Measurements from ENCODE around the gene TIMMDC1.
"Not testable (repeated sequence)": the region's sequence is repeated elsewhere in the genome, so short reads cannot be mapped to it uniquely, and the experiment has no call there.

TIMMDC1 gene

DNA sequence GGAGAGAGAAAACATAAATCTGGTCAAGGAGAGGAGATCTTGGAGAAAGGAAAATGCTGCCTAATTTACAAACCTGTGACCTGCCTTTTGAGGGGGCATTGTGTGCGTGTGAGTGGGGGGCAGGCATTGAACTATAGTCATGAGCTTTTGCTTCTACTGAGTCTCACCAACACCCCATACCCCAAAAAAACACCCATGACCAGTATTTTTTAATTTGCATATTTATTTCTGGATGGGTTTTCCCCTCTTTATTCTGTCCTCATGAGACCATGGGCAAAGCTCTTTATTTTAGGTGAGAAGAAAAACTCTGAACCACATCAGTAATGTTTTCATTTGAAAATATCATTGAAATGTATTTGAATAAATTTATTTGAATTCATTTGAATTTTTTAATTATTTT lies 40.4 kb downstream of the TIMMDC1 start:
- Histone ChIP-seq H3K4me3 (ENCODE audit: low read depth, low read length) (no peak overlapping the region), H3K4me1 (ENCODE audit: control insufficient read depth, insufficient read depth, low read length) (no peaks in the 10 kb centered on the region), H3K9ac (ENCODE audit: low read depth, low read length) (no peak overlapping the region), H3K27ac (ENCODE audit: low read depth, low read length) (no peak overlapping the region), H3K36me3 (ENCODE audit: control insufficient read depth, insufficient read depth, low read length) (no peaks in the 10 kb centered on the region), H3K9me3 (ENCODE audit: control insufficient read depth, insufficient read depth, low read length) (no peaks in the 10 kb centered on the region), H3K27me3 (ENCODE audit: control insufficient read depth, insufficient read depth, low read length) (no peaks in the 10 kb centered on the region)

DNA sequence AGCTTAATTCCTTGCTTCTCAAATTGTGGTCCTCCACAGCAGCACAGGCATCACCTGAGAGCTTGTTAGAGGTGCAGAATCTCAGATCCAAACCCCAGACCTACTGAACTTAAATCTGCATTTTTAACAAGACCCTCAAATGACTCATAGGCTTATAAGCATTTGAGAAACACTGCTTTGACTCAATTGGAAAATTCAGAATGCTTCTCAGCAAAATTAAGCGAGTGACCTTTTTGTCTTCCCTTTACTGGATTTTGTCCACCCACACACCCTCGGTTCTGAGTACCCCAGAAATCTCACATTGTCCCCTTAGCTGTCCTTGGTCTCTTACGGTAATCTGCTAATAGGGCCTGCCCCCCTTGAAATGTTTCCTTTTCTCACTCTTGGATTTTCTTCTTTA lies 43.2 kb downstream of the TIMMDC1 start:
- H3K27me3 ChIP-seq (ENCODE audit: control insufficient read depth, insufficient read depth, low read length): no peaks in the 10 kb centered on the region

DNA sequence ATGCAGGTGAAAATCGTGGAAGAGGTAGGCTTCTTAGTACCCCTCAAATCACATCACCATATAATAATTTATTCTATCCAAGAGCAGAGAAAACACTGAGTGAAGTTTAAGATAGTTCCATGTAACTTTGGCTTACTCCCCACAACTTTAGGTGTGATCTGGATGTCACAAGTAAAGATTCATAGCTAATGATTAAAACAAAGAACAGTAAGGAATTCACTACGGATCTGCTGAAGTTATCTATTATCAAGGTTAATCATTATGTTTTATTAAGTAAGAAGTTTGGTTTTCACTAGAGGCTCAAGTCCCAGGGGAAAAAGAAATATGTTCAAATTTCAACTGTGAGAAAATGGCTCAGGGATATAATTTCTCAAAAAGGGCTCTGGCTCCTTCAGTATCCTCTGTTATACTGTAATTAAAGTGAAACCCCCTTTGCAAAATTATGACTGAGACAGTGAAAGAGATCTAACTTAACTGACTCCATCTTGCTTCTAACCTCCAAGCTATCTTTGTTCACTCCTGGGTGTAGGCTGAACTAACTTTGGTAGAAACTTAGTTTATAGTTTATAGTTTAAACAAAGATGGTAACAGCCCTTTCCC lies 43.9 kb downstream of the TIMMDC1 start:
- no peak overlapping the region for H3K4me3 ChIP-seq (ENCODE audit: low read depth, low read length)
- no peaks in the 10 kb centered on the region for H3K9me3 ChIP-seq (ENCODE audit: control insufficient read depth, insufficient read depth, low read length)
- no peak overlapping the region for H3K27ac ChIP-seq (ENCODE audit: low read depth, low read length)
- no peak overlapping the region for H3K9ac ChIP-seq (ENCODE audit: low read depth, low read length)
- H3K4me1 ChIP-seq (ENCODE audit: control insufficient read depth, insufficient read depth, low read length): no peaks in the 10 kb centered on the region
- H3K36me3 ChIP-seq (ENCODE audit: control insufficient read depth, insufficient read depth, low read length): no peaks in the 10 kb centered on the region
- H3K27me3 ChIP-seq (ENCODE audit: control insufficient read depth, insufficient read depth, low read length): no peaks in the 10 kb centered on the region

More for the DNA sequence above, 43.2 kb downstream of the TIMMDC1 start:
- H3K27ac ChIP-seq (ENCODE audit: low read depth, low read length): no peak overlapping the region
- no peaks in the 10 kb centered on the region for H3K4me1 ChIP-seq (ENCODE audit: control insufficient read depth, insufficient read depth, low read length)
- H3K4me3 ChIP-seq (ENCODE audit: low read depth, low read length): no peak overlapping the region
- H3K9ac ChIP-seq (ENCODE audit: low read depth, low read length): no peak overlapping the region
- no peaks in the 10 kb centered on the region for H3K36me3 ChIP-seq (ENCODE audit: control insufficient read depth, insufficient read depth, low read length)
- H3K9me3 ChIP-seq (ENCODE audit: control insufficient read depth, insufficient read depth, low read length): no peaks in the 10 kb centered on the region

DNA sequence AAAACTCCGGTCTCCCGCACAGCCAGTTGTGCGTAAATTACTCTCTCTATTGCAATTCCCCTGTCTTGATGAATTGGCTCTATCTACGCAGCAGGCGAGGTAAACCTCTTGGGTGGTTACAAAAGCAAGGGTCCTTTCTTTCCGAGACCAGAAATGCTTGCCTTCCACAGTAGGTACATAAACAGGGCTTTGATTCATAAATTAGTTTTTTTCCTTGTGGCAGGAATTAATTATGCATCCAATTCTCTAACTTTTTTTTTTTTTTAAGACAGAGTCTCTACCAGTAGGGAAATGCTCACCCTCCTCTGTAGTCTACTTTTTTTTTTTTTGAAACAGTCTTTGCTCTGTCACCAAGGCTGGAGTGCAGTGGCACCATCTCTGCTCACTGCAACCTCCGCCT lies 44.8 kb downstream of the TIMMDC1 start:
- no peak overlapping the region for H3K4me3 ChIP-seq (ENCODE audit: low read depth, low read length)
- no peak overlapping the region for H3K27ac ChIP-seq (ENCODE audit: low read depth, low read length)
- H3K27me3 ChIP-seq (ENCODE audit: control insufficient read depth, insufficient read depth, low read length): no peaks in the 10 kb centered on the region
- no peak overlapping the region for H3K9ac ChIP-seq (ENCODE audit: low read depth, low read length)
- H3K9me3 ChIP-seq (ENCODE audit: control insufficient read depth, insufficient read depth, low read length): no peaks in the 10 kb centered on the region
- no peaks in the 10 kb centered on the region for H3K4me1 ChIP-seq (ENCODE audit: control insufficient read depth, insufficient read depth, low read length)
- no peaks in the 10 kb centered on the region for H3K36me3 ChIP-seq (ENCODE audit: control insufficient read depth, insufficient read depth, low read length)

DNA sequence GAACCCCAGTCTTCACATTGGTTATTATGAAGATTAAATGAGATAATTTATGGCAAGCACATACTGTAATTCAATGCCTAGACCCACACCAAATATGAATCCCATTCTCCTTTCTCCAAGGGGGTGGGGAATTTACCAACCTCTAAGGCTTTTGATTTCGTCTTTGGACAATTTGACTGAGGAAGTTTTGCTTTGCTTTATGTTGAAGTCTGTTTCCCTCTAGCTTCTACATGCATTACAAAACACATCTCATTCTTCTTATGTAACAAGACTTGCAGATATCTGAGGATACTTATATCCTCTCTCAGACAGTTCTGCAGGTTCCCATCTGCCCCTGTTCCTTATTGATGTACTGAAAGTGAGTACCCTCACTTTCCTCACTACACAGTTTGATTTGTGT lies 48.9 kb downstream of the TIMMDC1 start:
- Histone ChIP-seq H3K4me3 (ENCODE audit: low read depth, low read length) (no peak overlapping the region), H3K27ac (ENCODE audit: low read depth, low read length) (no peak overlapping the region), H3K9me3 (ENCODE audit: control insufficient read depth, insufficient read depth, low read length) (no peaks in the 10 kb centered on the region), H3K9ac (ENCODE audit: low read depth, low read length) (no peak overlapping the region), H3K27me3 (ENCODE audit: control insufficient read depth, insufficient read depth, low read length) (no peaks in the 10 kb centered on the region), H3K36me3 (ENCODE audit: control insufficient read depth, insufficient read depth, low read length) (no peaks in the 10 kb centered on the region), H3K4me1 (ENCODE audit: control insufficient read depth, insufficient read depth, low read length) (no peaks in the 10 kb centered on the region)

DNA sequence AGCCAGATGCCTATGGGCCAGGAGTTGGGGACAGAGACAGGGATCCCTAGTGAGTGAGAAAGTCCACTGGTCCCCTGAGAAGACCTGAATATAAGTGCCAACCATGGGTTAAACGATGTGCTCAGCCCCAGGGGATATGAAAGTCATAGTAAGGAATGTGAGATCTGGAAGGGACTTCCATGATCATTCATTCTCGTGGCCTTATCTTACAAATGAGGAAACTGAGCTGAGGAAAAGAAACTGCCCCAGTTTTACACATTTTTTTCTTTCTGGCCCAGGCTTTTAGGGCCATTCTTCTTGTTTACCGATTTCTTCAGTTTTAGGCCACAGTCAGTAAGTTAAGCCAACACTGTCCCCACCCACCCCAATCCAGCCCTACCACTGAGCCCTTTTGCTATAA lies 50.0 kb downstream of the TIMMDC1 start:
- Histone ChIP-seq H3K9me3 (ENCODE audit: control insufficient read depth, insufficient read depth, low read length) (no peaks in the 10 kb centered on the region), H3K9ac (ENCODE audit: low read depth, low read length) (no peak overlapping the region), H3K4me1 (ENCODE audit: control insufficient read depth, insufficient read depth, low read length) (no peaks in the 10 kb centered on the region), H3K27me3 (ENCODE audit: control insufficient read depth, insufficient read depth, low read length) (no peaks in the 10 kb centered on the region), H3K27ac (ENCODE audit: low read depth, low read length) (no peak overlapping the region), H3K4me3 (ENCODE audit: low read depth, low read length) (no peak overlapping the region), H3K36me3 (ENCODE audit: control insufficient read depth, insufficient read depth, low read length) (no peaks in the 10 kb centered on the region)

DNA sequence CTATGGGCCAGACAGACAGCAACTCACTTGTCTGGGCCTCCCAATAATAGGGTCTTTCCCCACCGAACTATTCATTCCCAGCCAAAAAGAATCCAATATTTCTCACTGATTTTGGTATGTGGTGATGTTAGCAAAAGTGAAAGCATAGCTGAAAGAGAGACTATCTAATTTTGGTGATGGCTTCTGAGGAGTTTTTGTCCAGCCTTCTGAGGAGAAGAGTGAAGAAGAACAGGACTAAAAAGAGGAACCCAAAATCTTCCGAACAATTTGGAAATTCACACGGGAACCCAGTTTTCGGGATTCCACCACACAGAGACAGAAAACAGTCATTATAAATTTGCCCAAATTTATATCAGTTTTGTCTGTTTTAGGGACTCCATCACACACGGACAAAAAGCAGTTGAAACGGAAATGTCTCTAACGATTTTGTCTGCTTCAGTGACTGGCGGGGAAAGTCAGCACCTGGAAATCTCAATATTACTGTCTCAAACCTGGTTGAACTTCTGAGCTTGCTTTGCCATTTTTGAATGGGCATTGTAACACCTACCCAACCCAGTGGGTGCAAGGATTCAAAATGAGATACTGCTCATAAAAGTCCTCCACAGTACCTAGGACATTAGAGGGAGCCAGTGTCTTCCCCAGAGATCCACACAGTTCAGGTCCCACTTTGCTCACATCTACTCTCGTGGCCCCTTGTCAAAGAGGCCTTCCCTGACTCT lies 52.0 kb downstream of the TIMMDC1 start:
- H3K9me3 ChIP-seq (ENCODE audit: control insufficient read depth, insufficient read depth, low read length): no peaks in the 10 kb centered on the region
- H3K4me1 ChIP-seq (ENCODE audit: control insufficient read depth, insufficient read depth, low read length): no peaks in the 10 kb centered on the region
- no peak overlapping the region for H3K27ac ChIP-seq (ENCODE audit: low read depth, low read length)
- no peaks in the 10 kb centered on the region for H3K36me3 ChIP-seq (ENCODE audit: control insufficient read depth, insufficient read depth, low read length)
- no peak overlapping the region for H3K4me3 ChIP-seq (ENCODE audit: low read depth, low read length)
- no peaks in the 10 kb centered on the region for H3K27me3 ChIP-seq (ENCODE audit: control insufficient read depth, insufficient read depth, low read length)
- H3K9ac ChIP-seq (ENCODE audit: low read depth, low read length): no peak overlapping the region

DNA sequence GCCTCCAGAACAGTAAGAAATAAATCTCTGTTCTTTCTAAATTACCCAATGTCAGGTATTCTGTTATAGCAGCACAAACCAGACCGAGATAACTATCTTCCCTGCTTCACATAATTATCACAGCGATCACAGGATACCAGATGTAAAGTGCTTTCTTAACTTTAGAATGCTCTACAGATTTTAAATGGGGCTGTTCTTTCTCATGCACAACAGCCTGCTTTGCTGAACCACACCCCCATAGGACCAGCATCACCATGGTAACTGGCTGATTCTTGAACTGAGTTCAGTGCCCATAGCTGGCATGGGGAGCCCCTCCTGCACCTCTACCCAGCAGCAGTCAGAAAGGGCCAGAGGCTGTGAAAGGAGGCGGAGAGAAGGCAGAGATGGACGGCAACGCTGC lies 53.3 kb downstream of the TIMMDC1 start:
- Histone ChIP-seq H3K27ac (ENCODE audit: low read depth, low read length) (no peak overlapping the region), H3K4me3 (ENCODE audit: low read depth, low read length) (no peak overlapping the region), H3K27me3 (ENCODE audit: control insufficient read depth, insufficient read depth, low read length) (no peaks in the 10 kb centered on the region), H3K36me3 (ENCODE audit: control insufficient read depth, insufficient read depth, low read length) (no peaks in the 10 kb centered on the region), H3K9ac (ENCODE audit: low read depth, low read length) (no peak overlapping the region), H3K9me3 (ENCODE audit: control insufficient read depth, insufficient read depth, low read length) (no peaks in the 10 kb centered on the region), H3K4me1 (ENCODE audit: control insufficient read depth, insufficient read depth, low read length) (no peaks in the 10 kb centered on the region)

DNA sequence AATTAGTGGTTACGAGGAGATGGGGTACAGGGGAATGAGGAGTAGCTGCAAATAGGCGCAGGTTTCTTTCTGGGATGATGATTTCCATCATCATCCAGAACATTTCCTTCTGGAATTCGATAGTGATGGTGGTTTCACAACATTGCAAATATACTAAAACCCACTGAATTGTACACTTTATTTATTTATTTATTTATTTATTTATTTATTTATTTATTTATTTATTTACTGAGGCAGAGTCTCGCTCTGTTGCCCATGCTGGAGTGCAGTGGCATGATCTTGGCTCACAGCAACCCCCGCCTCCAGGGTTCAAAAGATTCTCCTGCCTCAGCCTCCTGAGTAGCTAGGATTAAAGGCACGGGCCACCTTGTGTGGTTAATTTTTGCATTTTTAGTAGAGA lies 54.6 kb downstream of the TIMMDC1 start:
- not testable (repeated sequence) for H3K4me1 ChIP-seq (ENCODE audit: control insufficient read depth, insufficient read depth, low read length); H3K9me3 ChIP-seq (ENCODE audit: control insufficient read depth, insufficient read depth, low read length); H3K9ac ChIP-seq (ENCODE audit: low read depth, low read length); H3K4me3 ChIP-seq (ENCODE audit: low read depth, low read length); H3K36me3 ChIP-seq (ENCODE audit: control insufficient read depth, insufficient read depth, low read length); H3K27me3 ChIP-seq (ENCODE audit: control insufficient read depth, insufficient read depth, low read length); H3K27ac ChIP-seq (ENCODE audit: low read depth, low read length)

DNA sequence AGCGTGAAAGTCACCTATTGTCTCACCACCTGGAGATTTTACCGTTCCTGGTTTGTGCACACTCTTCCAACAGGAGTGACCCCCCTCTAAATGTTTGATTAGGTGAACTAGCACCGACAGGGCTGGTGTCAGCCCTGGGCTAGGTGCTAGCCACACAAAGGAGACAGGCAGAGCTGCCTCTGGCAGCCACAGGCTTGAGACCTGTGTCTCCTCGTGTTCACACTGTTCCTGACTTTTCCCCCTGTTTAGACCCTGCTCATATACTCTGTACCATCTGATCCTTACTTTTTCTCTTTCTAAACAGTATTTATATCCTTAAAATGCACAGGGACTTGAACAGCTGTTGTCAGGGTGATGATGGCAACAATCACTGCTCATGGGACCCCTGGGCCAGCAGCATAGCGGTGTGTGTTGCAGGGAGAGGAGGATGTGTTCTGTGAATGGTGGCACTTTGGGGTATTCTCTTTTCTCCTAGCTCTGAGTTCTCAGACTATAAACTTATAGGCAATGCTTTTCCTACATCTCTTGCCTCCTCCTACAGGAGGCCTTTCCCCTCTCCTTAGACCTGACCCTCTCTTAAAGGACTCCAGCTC lies 55.6 kb downstream of the TIMMDC1 start:
- Histone ChIP-seq H3K9me3 (ENCODE audit: control insufficient read depth, insufficient read depth, low read length) (no peaks in the 10 kb centered on the region), H3K27me3 (ENCODE audit: control insufficient read depth, insufficient read depth, low read length) (no peaks in the 10 kb centered on the region), H3K27ac (ENCODE audit: low read depth, low read length) (no peak overlapping the region), H3K9ac (ENCODE audit: low read depth, low read length) (no peak overlapping the region), H3K4me3 (ENCODE audit: low read depth, low read length) (no peak overlapping the region), H3K4me1 (ENCODE audit: control insufficient read depth, insufficient read depth, low read length) (no peaks in the 10 kb centered on the region), H3K36me3 (ENCODE audit: control insufficient read depth, insufficient read depth, low read length) (no peaks in the 10 kb centered on the region)

DNA sequence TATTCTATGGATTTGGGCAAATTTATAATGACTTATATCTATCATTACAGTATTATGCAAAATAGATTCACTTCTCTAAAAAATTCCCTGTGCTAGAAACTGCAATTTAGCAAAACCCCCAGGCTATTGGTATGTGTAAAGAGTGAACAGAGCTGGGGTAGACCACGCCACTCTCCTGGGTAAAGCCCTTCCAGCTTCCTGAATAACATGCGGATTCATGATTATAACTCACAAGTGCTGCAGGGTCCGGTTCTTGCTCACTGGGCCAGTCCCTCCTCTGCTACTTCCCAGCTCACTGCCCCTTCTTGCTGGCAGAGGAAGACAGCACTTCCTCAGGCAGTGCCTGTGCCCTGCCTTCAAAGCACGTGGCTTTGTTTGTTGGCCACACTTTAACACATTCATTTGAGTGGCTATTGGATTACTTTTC lies 57.0 kb downstream of the TIMMDC1 start:
- Histone ChIP-seq H3K9me3 (ENCODE audit: control insufficient read depth, insufficient read depth, low read length) (no peaks in the 10 kb centered on the region), H3K27me3 (ENCODE audit: control insufficient read depth, insufficient read depth, low read length) (no peaks in the 10 kb centered on the region), H3K4me1 (ENCODE audit: control insufficient read depth, insufficient read depth, low read length) (no peaks in the 10 kb centered on the region), H3K27ac (ENCODE audit: low read depth, low read length) (no peak overlapping the region), H3K4me3 (ENCODE audit: low read depth, low read length) (no peak overlapping the region), H3K36me3 (ENCODE audit: control insufficient read depth, insufficient read depth, low read length) (no peaks in the 10 kb centered on the region), H3K9ac (ENCODE audit: low read depth, low read length) (no peak overlapping the region)
